GM10248 (cell line): Measurements from ENCODE around the gene NMNAT1.
A peak's percentile ranks its signal among the peaks of the same experiment; 100 is the strongest.
"Not testable (repeated sequence)": the region's sequence is repeated elsewhere in the genome, so short reads cannot be mapped to it uniquely, and the experiment has no call there.

Experiments used
- CTCF ChIA-PET: fragments of 300-600 bp; sonication (Branson Sonifier 250); formaldehyde crosslinking; extraction: SDS; loops from one replicate; lab custom pipeline; 2021; ENCODE audit warnings: antibody characterized with exemption; lab: Yijun Ruan, JAX
- POLR2A ChIA-PET: fragments of 350-650 bp; sonication (Branson Sonifier 250); formaldehyde crosslinking; extraction: SDS; loops from one replicate; lab custom pipeline; 2020; ENCODE audit warnings: antibody characterized with exemption; lab: Yijun Ruan, JAX
- DNase-seq: peaks from one replicate; pipeline ENCODE4 v3.0.0; 2012; ENCODE audit errors: extremely low spot score
- TF ChIP-seq, protein P1 (sequence below): IDR thresholded peaks from 2 replicates; pipeline ENCODE4 v1.5.1; 2012; ENCODE audit warnings: mild to moderate bottlenecking, low read depth; ENCODE audit errors: extremely low read depth, missing control alignments, control extremely low read depth

Gene NMNAT1

DNA sequence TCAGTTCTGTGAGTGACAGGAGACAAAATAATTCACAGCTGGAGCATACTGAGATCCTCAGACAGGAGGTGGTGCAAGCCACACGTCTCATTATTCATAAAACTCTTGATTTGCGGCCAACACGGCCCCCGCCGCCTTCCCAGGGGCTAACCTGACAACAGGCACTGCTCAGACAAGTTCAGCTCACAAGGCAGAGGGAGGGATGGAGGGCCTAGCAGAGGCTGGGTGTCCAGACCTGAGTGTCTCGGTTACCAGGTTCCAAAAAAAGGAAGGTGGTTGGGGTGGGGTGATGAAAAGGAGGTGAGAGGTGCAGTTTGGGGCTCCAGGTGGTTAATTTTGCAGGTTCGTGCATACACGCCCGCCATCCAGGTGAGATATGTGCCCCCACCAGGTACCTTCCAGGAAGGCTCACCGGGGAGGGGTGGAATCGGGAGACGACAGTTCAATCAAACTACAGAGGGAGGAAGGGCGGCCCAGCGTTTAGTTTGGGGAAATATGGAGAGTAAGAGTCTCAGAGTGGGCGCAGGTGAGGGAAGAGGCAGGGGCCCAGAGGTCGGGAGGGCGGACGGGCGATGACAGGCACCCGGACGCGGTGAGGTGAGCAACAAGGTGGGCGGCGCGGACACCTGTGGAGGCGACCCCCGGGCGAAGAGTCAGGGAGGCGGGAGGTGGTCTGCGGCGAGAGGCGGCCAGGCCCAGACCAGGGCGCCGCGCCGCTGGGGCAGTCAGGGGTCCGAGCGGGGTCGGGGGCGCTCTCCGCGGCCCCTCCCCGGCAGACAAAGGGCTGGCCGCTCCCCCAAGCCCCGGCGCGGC lies 33.8 kb upstream of the NMNAT1 start:
- no peak for DNase-seq
- TF ChIP-seq, protein P1, sequence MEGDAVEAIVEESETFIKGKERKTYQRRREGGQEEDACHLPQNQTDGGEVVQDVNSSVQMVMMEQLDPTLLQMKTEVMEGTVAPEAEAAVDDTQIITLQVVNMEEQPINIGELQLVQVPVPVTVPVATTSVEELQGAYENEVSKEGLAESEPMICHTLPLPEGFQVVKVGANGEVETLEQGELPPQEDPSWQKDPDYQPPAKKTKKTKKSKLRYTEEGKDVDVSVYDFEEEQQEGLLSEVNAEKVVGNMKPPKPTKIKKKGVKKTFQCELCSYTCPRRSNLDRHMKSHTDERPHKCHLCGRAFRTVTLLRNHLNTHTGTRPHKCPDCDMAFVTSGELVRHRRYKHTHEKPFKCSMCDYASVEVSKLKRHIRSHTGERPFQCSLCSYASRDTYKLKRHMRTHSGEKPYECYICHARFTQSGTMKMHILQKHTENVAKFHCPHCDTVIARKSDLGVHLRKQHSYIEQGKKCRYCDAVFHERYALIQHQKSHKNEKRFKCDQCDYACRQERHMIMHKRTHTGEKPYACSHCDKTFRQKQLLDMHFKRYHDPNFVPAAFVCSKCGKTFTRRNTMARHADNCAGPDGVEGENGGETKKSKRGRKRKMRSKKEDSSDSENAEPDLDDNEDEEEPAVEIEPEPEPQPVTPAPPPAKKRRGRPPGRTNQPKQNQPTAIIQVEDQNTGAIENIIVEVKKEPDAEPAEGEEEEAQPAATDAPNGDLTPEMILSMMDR: no peak
- ChIA-PET POLR2A (no interaction called here), CTCF (interaction anchor here (1.2 kb wide), 1 partner anchor 34 kb away, joined by 3 read pairs; no protein-coding TSS in a partner anchor)

DNA sequence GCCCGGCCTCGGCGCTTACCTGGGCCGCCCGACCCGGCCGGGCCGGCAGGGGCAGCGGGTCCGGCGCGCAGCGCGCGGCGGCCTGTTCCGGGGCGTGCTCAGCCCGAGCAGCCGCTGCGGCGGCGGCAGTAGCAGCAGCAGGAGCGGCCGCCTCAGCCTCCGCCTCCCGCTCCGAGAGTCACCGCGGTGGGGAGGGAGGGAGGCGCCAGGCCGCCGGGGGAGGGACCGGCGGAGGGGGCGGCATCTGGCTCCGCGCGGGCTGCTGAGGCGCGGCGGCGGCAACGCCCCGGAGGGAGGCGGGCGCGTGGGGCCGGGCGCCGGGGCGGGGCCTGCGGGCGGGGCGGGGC lies 33.2 kb upstream of the NMNAT1 start, which contains the start of gene CTNNBIP1:
CTNNBIP1 (minus strand) TSS at position 194 of the 347 bp plus-strand sequence. CDS start 38,205 bp downstream, outside the sequence.
- CTCF ChIA-PET: interaction anchor here (1.2 kb wide), 2 partner anchors 17 to 41 kb away, joined by 3 to 4 read pairs; no protein-coding TSS in a partner anchor
- POLR2A ChIA-PET: no interaction called here
- no peak for DNase-seq
- TF ChIP-seq, protein P1: no peak

- peak; percentile 99 for DNase-seq
- POLR2A ChIA-PET: no interaction called here
- TF ChIP-seq, protein P1: no peak
- CTCF ChIA-PET: interaction anchor here (0.6 to 1.2 kb wide), 3 partner anchors 18 to 584 kb away, joined by 3 to 4 read pairs (median 3); no protein-coding TSS in a partner anchor
These were observed 32.7 kb upstream of the NMNAT1 start for GRCh38 chr1:9910423-9911178.

GRCh38 chr1:9912264-9912936 lies 30.9 kb upstream of the NMNAT1 start:
- TF ChIP-seq, protein P1: no peak
- ChIA-PET POLR2A (no interaction called here), CTCF (no interaction called here)
- no peak for DNase-seq

- DNase-seq: no peak
- CTCF ChIA-PET: interaction anchor here (1.0 to 2.8 kb wide), 8 partner anchors 10 to 286 kb away, joined by 3 to 8 read pairs (median 4); partner anchors contain the start of genes LZIC and NMNAT1
- TF ChIP-seq, protein P1: no peak
- POLR2A ChIA-PET: interaction anchor here (0.6 kb wide), 2 partner anchors 10 to 156 kb away, joined by 3 to 4 read pairs; no protein-coding TSS in a partner anchor
These were observed 28.7 kb upstream of the NMNAT1 start for GRCh38 chr1:9914610-9914937.

GRCh38 chr1:9916452-9916851 lies 26.8 kb upstream of the NMNAT1 start:
- CTCF ChIA-PET: interaction anchor here (0.7 to 2.8 kb wide), 6 partner anchors 10 to 301 kb away, joined by 3 to 7 read pairs (median 3); partner anchors contain the start of genes LZIC and NMNAT1
- TF ChIP-seq, protein P1: no peak
- no peak for DNase-seq
- POLR2A ChIA-PET: no interaction called here

- not testable (repeated sequence) for DNase-seq
- POLR2A ChIA-PET: interaction anchor here (0.6 kb wide), 1 partner anchor 10 kb away, joined by 6 read pairs; no protein-coding TSS in a partner anchor
- CTCF ChIA-PET: interaction anchor here (0.7 to 1.3 kb wide), 3 partner anchors 12 to 42 kb away, joined by 3 read pairs; no protein-coding TSS in a partner anchor
These were observed 25.8 kb upstream of the NMNAT1 start for GRCh38 chr1:9917495-9917894.
